GM23248 (cell line): Measurements from ENCODE around the gene ENPP6. TPM values are rescaled to one million over a fixed set of nuclear protein-coding genes. Genes with fewer than 3 reads are reported as not detected.
A peak's percentile ranks its signal among the peaks of the same experiment; 100 is the strongest.

Experiments
- DNase-seq: peaks from one replicate; pipeline ENCODE4 v3.0.0-alpha.2; 2015
- H2AFZ ChIP-seq: fragments of 200-600 bp; sonication (generic); 2 replicates; pipeline ENCODE4 v1.6.1; 2016; ENCODE audit warnings: antibody characterized with exemption
- H3F3A ChIP-seq: fragments of 200-600 bp; sonication (generic); 2 replicates; pipeline ENCODE4 v1.6.1; 2016; ENCODE audit warnings: mild to moderate bottlenecking, antibody characterized with exemption, mixed run types; ENCODE audit not compliant: insufficient read depth
- H3K27ac ChIP-seq: fragments of 200-600 bp; sonication (generic); 2 replicates; pipeline ENCODE4 v1.5.1; 2016; ENCODE audit warnings: mild to moderate bottlenecking
- H3K27me3 ChIP-seq: fragments of 200-600 bp; sonication (generic); replicated peaks from 2 replicates; pipeline ENCODE4 v1.6.1; 2016; ENCODE audit warnings: mild to moderate bottlenecking; ENCODE audit not compliant: insufficient read depth
- H3K36me3 ChIP-seq: fragments of 200-600 bp; sonication (generic); 2 replicates; pipeline ENCODE4 v1.6.1; 2016; ENCODE audit warnings: low read depth, mild to moderate bottlenecking
- H3K4me1 ChIP-seq: fragments of 200-600 bp; sonication (generic); 2 replicates; pipeline ENCODE4 v1.6.1; 2016; ENCODE audit warnings: mild to moderate bottlenecking; ENCODE audit not compliant: insufficient read depth
- H3K4me2 ChIP-seq: fragments of 200-600 bp; sonication (generic); one replicate; pipeline ENCODE4 v1.6.1; 2016; ENCODE audit warnings: mild to moderate bottlenecking; ENCODE audit not compliant: unreplicated experiment
- H3K4me3 ChIP-seq: fragments of 200-600 bp; sonication (generic); 2 replicates; pipeline ENCODE4 v1.5.1; 2016; ENCODE audit warnings: mild to moderate bottlenecking
- H3K79me2 ChIP-seq: fragments of 200-600 bp; sonication (generic); 2 replicates; pipeline ENCODE4 v1.6.1; 2016; ENCODE audit warnings: mild to moderate bottlenecking; ENCODE audit not compliant: insufficient read depth
- H3K9ac ChIP-seq: fragments of 200-600 bp; sonication (generic); 2 replicates; pipeline ENCODE4 v1.6.1; 2016; ENCODE audit warnings: mild to moderate bottlenecking
- H3K9me2 ChIP-seq: fragments of 200-600 bp; sonication (generic); 2 replicates; pipeline ENCODE4 v1.6.1; 2016; ENCODE audit warnings: mixed run types, mild to moderate bottlenecking, moderate library complexity; ENCODE audit not compliant: insufficient read depth
- H3K9me3 ChIP-seq: fragments of 200-600 bp; sonication (generic); one replicate; pipeline ENCODE4 v1.6.1; 2017; ENCODE audit warnings: low read depth
- H4K20me1 ChIP-seq: fragments of 200-600 bp; sonication (generic); 2 replicates; pipeline ENCODE4 v1.6.0; 2016; ENCODE audit not compliant: insufficient read depth
- EZH2 ChIP-seq: fragments of 200-600 bp; sonication (generic); IDR thresholded peaks from 2 replicates; pipeline ENCODE4 v1.6.1; 2018; ENCODE audit warnings: antibody characterized with exemption, mild to moderate bottlenecking; ENCODE audit not compliant: insufficient read depth, poor library complexity, severe bottlenecking
- EZH2phosphoT487 ChIP-seq: fragments of 200-600 bp; sonication (generic); IDR thresholded peaks from 2 replicates; pipeline ENCODE4 v1.6.1; 2018; ENCODE audit warnings: antibody characterized with exemption, moderate library complexity, mild to moderate bottlenecking, low read depth; ENCODE audit not compliant: insufficient read depth
- WGBS, 2 experiments: methylation state at CpG; one replicate each; pipeline ENCODE4 v1.1.6; 2015 to 2017; ENCODE audit warnings: low lambda C conversion rate in 2 of 2, low coverage in 1 of 2; ENCODE audit errors: missing lambda C conversion rate in 2 of 2; 5-methylcytosine and 5-hydroxymethylcytosine counted together
- in situ Hi-C: fragments of 300-500 bp; cut with MboI; formaldehyde crosslinking; loops from 2 replicates; pipeline ENCODE4 v1.15.0; 2020
- polyA plus RNA-seq: library from polyadenylated mRNA; unstranded; fragments of >200 nt; fragmentation: Nextera tagmentation; extraction: Ambion mirVana; gene quantifications from 2 replicates; pipeline ENCODE4 v1.2.1, GENCODE V29; 2016
- total RNA-seq: library from RNA; depleted of rRNA; stranded (reverse); fragments of >200 nt; shearing (Covaris generic); gene quantifications from 2 replicates; pipeline ENCODE4 v1.2.3, GENCODE V29; 2014

The ENPP6 gene
- total and polyA plus RNA-seq, 2 experiments from 2014 or later: not detected

- 70 to 71% methylated on average over 17 to 21 of the region's 21 CpGs for WGBS, 2 experiments
- in situ Hi-C loops: no loop called here
- Histone ChIP-seq H3K27ac (no peak overlapping the region), H3K4me3 (no peak overlapping the region), H3K79me2 (no peaks in the 10 kb centered on the region), H4K20me1 (no peaks in the 10 kb centered on the region), H3K4me2 (no peak overlapping the region), H3K36me3 (no peaks in the 10 kb centered on the region), H3F3A (no peaks in the 10 kb centered on the region), H2AFZ (no peak overlapping the region), H3K9ac (no peak overlapping the region), H3K9me2 (no peaks in the 10 kb centered on the region), H3K9me3 (no peaks in the 10 kb centered on the region), H3K4me1 (no peaks in the 10 kb centered on the region), H3K27me3 (no peaks in the 10 kb centered on the region; the same call in 1 of the 2 replicates)
- no peak for TF ChIP-seq EZH2
- TF ChIP-seq EZH2phosphoT487: no peak
- DNase-seq: no peak
Observed at GRCh38 chr4:184252136-184253071, 34.7 kb upstream of the ENPP6 start.

GRCh38 chr4:184251670-184251980, 34.0 kb upstream of the ENPP6 start:
- Histone ChIP-seq H3K4me2 (no peak overlapping the region), H3K27me3 (no peaks in the 10 kb centered on the region; the same call in 1 of the 2 replicates), H3F3A (no peaks in the 10 kb centered on the region), H3K9me2 (no peaks in the 10 kb centered on the region), H3K9me3 (no peaks in the 10 kb centered on the region), H3K4me1 (no peaks in the 10 kb centered on the region), H3K36me3 (no peaks in the 10 kb centered on the region), H3K27ac (no peak overlapping the region), H3K4me3 (no peak overlapping the region), H4K20me1 (no peaks in the 10 kb centered on the region), H3K79me2 (no peaks in the 10 kb centered on the region), H2AFZ (no peak overlapping the region), H3K9ac (no peak overlapping the region)
- DNase-seq: no peak
- in situ Hi-C loops: no loop called here
- 22 to 29% methylated on average over 3 of the region's 3 CpGs for WGBS, 2 experiments
- TF ChIP-seq EZH2 (no peak), EZH2phosphoT487 (no peak)

GRCh38 chr4:184250795-184251669, 33.4 kb upstream of the ENPP6 start:
- Histone ChIP-seq H3K9me2 (no peaks in the 10 kb centered on the region), H4K20me1 (no peaks in the 10 kb centered on the region), H3K4me1 (no peaks in the 10 kb centered on the region), H3K27ac (no peak overlapping the region), H3K79me2 (no peaks in the 10 kb centered on the region), H3K4me2 (no peak overlapping the region), H2AFZ (peak overlapping the region; percentile 64; the same call in 1 of the 2 replicates), H3K4me3 (no peak overlapping the region), H3K9me3 (no peaks in the 10 kb centered on the region), H3K36me3 (no peaks in the 10 kb centered on the region), H3F3A (no peaks in the 10 kb centered on the region), H3K9ac (no peak overlapping the region), H3K27me3 (no peaks in the 10 kb centered on the region; the same call in 1 of the 2 replicates)
- WGBS, 2 experiments: 41 to 44% methylated on average over 23 of the region's 23 CpGs
- TF ChIP-seq EZH2: no peak
- no peak for TF ChIP-seq EZH2phosphoT487
- in situ Hi-C loops: no loop called here
- peak; percentile 81 for DNase-seq

GRCh38 chr4:184248216-184248615, 30.5 kb upstream of the ENPP6 start:
- in situ Hi-C loops: no loop called here
- no peaks in the 10 kb centered on the region; the same call in 1 of the 2 replicates for H3K27me3 ChIP-seq
- H3K27ac ChIP-seq: no peak overlapping the region
- WGBS, 2 experiments: 65 to 89% methylated on average over 2 of the region's 2 CpGs
- H3K4me2 ChIP-seq: no peak overlapping the region
- no peaks in the 10 kb centered on the region for H3F3A ChIP-seq
- H2AFZ ChIP-seq: no peak overlapping the region
- no peaks in the 10 kb centered on the region for H3K79me2 ChIP-seq
- H3K9me3 ChIP-seq: no peaks in the 10 kb centered on the region
- no peaks in the 10 kb centered on the region for H3K9me2 ChIP-seq
- TF ChIP-seq EZH2 (no peak), EZH2phosphoT487 (no peak)
- no peak overlapping the region for H3K9ac ChIP-seq
- no peaks in the 10 kb centered on the region for H3K4me1 ChIP-seq
- H3K36me3 ChIP-seq: no peaks in the 10 kb centered on the region
- peak; percentile 23 for DNase-seq
- no peak overlapping the region for H3K4me3 ChIP-seq
- H4K20me1 ChIP-seq: no peaks in the 10 kb centered on the region
